Panc1 (cell line): ENCODE results near the gene GPR21. TPM values are rescaled to one million over a fixed set of nuclear protein-coding genes. Genes with fewer than 3 reads are reported as not detected.

Source experiments
- ATAC-seq: fragments of 200-7000 bp; cut with Tn5 transposase; 2 replicates; pipeline ENCODE4 v1.9.1; 2020; ENCODE audit warnings: mild to moderate bottlenecking, moderate library complexity
- BruUV-seq: library from RNA; stranded (reverse); fragments of 400-500 nt; replicated peaks from 2 replicates; lab custom pipeline; 2021; lab: Mats Ljungman, UMichigan
- CTCF ChIA-PET: fragments of 300-600 bp; sonication (Branson Sonifier 250); formaldehyde crosslinking; loops from one replicate; lab custom pipeline; 2022; ENCODE audit warnings: antibody characterized with exemption; lab: Charles Lee
- POLR2A ChIA-PET: fragments of 300-600 bp; sonication (Branson Sonifier 250); formaldehyde crosslinking; loops from one replicate; lab custom pipeline; 2022; ENCODE audit warnings: antibody characterized with exemption; lab: Charles Lee
- DNase-seq: peaks from one replicate; pipeline ENCODE4 v3.0.0-alpha.2; 2010; ENCODE audit warnings: low read depth, low spot score
- H3K27ac ChIP-seq: 2 replicates; pipeline ENCODE4 v1.5.1; 2011; ENCODE audit warnings: mild to moderate bottlenecking, low read length, inconsistent platforms
- H3K27me3 ChIP-seq: fragments of 200-500 bp; sonication (Bioruptor generic); 2 replicates; pipeline ENCODE4 v1.6.0; 2014; ENCODE audit warnings: low read length, inconsistent platforms; ENCODE audit not compliant: control insufficient read depth, insufficient read depth
- H3K36me3 ChIP-seq: fragments of 200-500 bp; sonication (Bioruptor generic); 2 replicates; pipeline ENCODE4 v1.5.1; 2014; ENCODE audit warnings: inconsistent platforms, mild to moderate bottlenecking, low read length, moderate library complexity; ENCODE audit not compliant: control insufficient read depth, insufficient read depth
- H3K4me1 ChIP-seq: 2 replicates; pipeline ENCODE4 v1.5.1; 2011; ENCODE audit warnings: inconsistent platforms, mild to moderate bottlenecking, low read length, moderate library complexity; ENCODE audit not compliant: control insufficient read depth, insufficient read depth
- H3K4me3 ChIP-seq, 2 experiments: 2 replicates each; pipeline ENCODE4 v1.5.1; 2011 to 2012; ENCODE audit warnings: low read depth in 2 of 2, low read length in 2 of 2, mild to moderate bottlenecking in 2 of 2, inconsistent platforms in 1 of 2, moderate library complexity in 1 of 2
- H3K9me3 ChIP-seq: fragments of 200-500 bp; sonication (Bioruptor generic); 2 replicates; pipeline ENCODE4 v1.5.1; 2014; ENCODE audit warnings: low read depth, mild to moderate bottlenecking, inconsistent platforms, low read length, moderate library complexity; ENCODE audit not compliant: control insufficient read depth, insufficient read depth
- CTCF ChIP-seq: fragments of 450-650 bp; IDR thresholded peaks from 2 replicates; pipeline ENCODE4 v1.5.1; 2017; ENCODE audit warnings: mild to moderate bottlenecking
- POLR2AphosphoS5 ChIP-seq: IDR thresholded peaks from 2 replicates; pipeline ENCODE4 v1.6.1; 2012; ENCODE audit warnings: mild to moderate bottlenecking, low read depth, low read length, moderate library complexity
- REST ChIP-seq, 2 experiments: IDR thresholded peaks; 2 replicates each; pipeline ENCODE4 v1.6.1; 2011 to 2012; ENCODE audit warnings: low read depth in 2 of 2, control low read depth in 1 of 2, low read length in 1 of 2, mild to moderate bottlenecking in 1 of 2, moderate library complexity in 1 of 2; ENCODE audit not compliant: insufficient read depth in 1 of 2
- SIN3A ChIP-seq: IDR thresholded peaks from 2 replicates; pipeline ENCODE4 v1.6.1; 2012; ENCODE audit warnings: low read depth, mild to moderate bottlenecking, low read length, moderate library complexity, borderline replicate concordance; ENCODE audit not compliant: insufficient read depth
- TCF7L2 ChIP-seq: IDR thresholded peaks from 2 replicates; pipeline ENCODE4 v1.6.1; 2011; ENCODE audit warnings: mild to moderate bottlenecking, low read depth, low read length, inconsistent platforms
- in situ Hi-C: cut with HindIII; loops from 2 replicates; pipeline ENCODE4 v1.10.0; 2016; ENCODE audit warnings: low sequenced_read_pairs, low pct_unique_long_range_greater_than_20kb
- intact Hi-C: fragments of 100-400 bp; cut with micrococcal nuclease; formaldehyde crosslinking; loops from one replicate; pipeline ENCODE4 v1.10.0; 2022; ENCODE audit not compliant: unreplicated experiment
- total RNA-seq: library from RNA; stranded (reverse); gene quantifications from one replicate; pipeline ENCODE4 v1.2.1, GENCODE V29; 2021; ENCODE audit not compliant: unreplicated experiment

GPR21 gene
- total RNA-seq, 1 experiment from 2014 or later, result not detected

- Histone ChIP-seq H3K9me3 (no peaks in the 10 kb centered on the region), H3K4me3 (no peak overlapping the region), H3K36me3 (peaks cover under 1% of the 10 kb centered on the region; the same call in 1 of the 2 replicates), H3K4me1 (no peaks in the 10 kb centered on the region), H3K27me3 (no peaks in the 10 kb centered on the region), H3K27ac (no peak overlapping the region)
- ChIA-PET CTCF (interaction anchor here (0.6 kb wide), 1 partner anchor 12 kb away, joined by 5 read pairs; no protein-coding TSS in a partner anchor), POLR2A (no interaction called here)
- in situ Hi-C loops, result no loop called here
- intact Hi-C loops, result no loop called here
- TF ChIP-seq CTCF, result no peak
- TF ChIP-seq POLR2AphosphoS5, result no peak
- TF ChIP-seq SIN3A, result no peak
- no peak for TF ChIP-seq REST (IDR thresholded peaks at IDR 0.05; ENCODE audit: insufficient read depth in 1 of 2, low read depth in 2 of 2, low read length in 1 of 2)
- no peak for TF ChIP-seq TCF7L2
- ATAC-seq (no peak), DNase-seq (no peak)
- BruUV-seq, result no TSS peak
Observed at GRCh38 chr9:123002754-123003153, 30.7 kb upstream of the GPR21 start.

- ATAC-seq (no peak), DNase-seq (no peak)
- in situ Hi-C loops (no loop called here), intact Hi-C loops (no loop called here)
- Histone ChIP-seq H3K27ac (no peak overlapping the region), H3K9me3 (no peaks in the 10 kb centered on the region), H3K4me1 (no peaks in the 10 kb centered on the region), H3K27me3 (no peaks in the 10 kb centered on the region), H3K36me3 (no peaks in the 10 kb centered on the region), H3K4me3 (no peak overlapping the region)
- no peak for TF ChIP-seq REST (IDR thresholded peaks at IDR 0.05; ENCODE audit: insufficient read depth in 1 of 2, low read depth in 2 of 2, low read length in 1 of 2)
- TF ChIP-seq TCF7L2, result no peak
- TF ChIP-seq SIN3A, result no peak
- no peak for TF ChIP-seq CTCF
- no peak for TF ChIP-seq POLR2AphosphoS5
- no TSS peak for BruUV-seq
- POLR2A ChIA-PET, result no interaction called here
- CTCF ChIA-PET, result no interaction called here
Observed at GRCh38 chr9:123003466-123003865, 30.0 kb upstream of the GPR21 start.
